Measurements from ENCODE around the gene LRRC8D. TPM values are rescaled to one million over a fixed set of nuclear protein-coding genes. Genes with fewer than 3 reads are reported as not detected.

Gene LRRC8D
- total and polyA plus RNA-seq, 8 donors: under 0.01 to 13.8 (median 5.2) TPM

DNA sequence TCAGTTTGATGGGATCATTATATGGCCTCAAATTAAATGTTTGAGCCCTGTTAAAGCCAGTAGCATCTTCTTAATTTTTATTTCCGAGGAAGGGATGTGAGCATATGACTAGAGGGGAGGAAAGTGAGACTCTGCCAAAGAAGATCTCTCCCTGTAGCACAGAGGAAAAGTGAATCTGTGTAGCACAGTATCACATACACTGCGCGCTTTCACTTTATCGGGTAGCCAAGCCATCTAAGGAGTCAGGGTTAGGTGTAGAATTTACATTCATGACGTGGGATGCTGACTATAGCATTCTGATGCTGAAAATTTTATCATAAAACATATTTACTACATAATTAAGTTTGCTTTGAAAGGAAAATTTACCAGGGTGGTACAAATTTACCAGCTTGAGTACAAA lies 24.0 kb downstream of the LRRC8D start:
- H3K27me3 ChIP-seq: no peaks in the 10 kb centered on the region
- H3K9me3 ChIP-seq: no peaks in the 10 kb centered on the region
- intact Hi-C loops (cut with DNase I; ENCODE audit: low total_unique reads): no loop called here
- H3K4me3 ChIP-seq: no peak overlapping the region
- peaks cover 0 to 8% (median 0%) of the 10 kb centered on the region in 4 donors for H3K36me3 ChIP-seq
- no peak for DNase-seq
- 92 to 96% (median 93%) methylated on average over 5 of the region's 5 CpGs for WGBS, 5 donors
- H3K27ac ChIP-seq: no peak overlapping the region
- peaks cover 5 to 24% (median 18%) of the 10 kb centered on the region in 4 donors for H3K4me1 ChIP-seq
- TF ChIP-seq EP300 (IDR thresholded peaks at IDR 0.05) (no peak), POLR2AphosphoS5 (IDR thresholded peaks at IDR 0.05) (no peak), POLR2A (IDR thresholded peaks at IDR 0.05) (no peak)
- TF ChIP-seq, protein P1, sequence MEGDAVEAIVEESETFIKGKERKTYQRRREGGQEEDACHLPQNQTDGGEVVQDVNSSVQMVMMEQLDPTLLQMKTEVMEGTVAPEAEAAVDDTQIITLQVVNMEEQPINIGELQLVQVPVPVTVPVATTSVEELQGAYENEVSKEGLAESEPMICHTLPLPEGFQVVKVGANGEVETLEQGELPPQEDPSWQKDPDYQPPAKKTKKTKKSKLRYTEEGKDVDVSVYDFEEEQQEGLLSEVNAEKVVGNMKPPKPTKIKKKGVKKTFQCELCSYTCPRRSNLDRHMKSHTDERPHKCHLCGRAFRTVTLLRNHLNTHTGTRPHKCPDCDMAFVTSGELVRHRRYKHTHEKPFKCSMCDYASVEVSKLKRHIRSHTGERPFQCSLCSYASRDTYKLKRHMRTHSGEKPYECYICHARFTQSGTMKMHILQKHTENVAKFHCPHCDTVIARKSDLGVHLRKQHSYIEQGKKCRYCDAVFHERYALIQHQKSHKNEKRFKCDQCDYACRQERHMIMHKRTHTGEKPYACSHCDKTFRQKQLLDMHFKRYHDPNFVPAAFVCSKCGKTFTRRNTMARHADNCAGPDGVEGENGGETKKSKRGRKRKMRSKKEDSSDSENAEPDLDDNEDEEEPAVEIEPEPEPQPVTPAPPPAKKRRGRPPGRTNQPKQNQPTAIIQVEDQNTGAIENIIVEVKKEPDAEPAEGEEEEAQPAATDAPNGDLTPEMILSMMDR (IDR thresholded peaks at IDR 0.05): no peak

DNA sequence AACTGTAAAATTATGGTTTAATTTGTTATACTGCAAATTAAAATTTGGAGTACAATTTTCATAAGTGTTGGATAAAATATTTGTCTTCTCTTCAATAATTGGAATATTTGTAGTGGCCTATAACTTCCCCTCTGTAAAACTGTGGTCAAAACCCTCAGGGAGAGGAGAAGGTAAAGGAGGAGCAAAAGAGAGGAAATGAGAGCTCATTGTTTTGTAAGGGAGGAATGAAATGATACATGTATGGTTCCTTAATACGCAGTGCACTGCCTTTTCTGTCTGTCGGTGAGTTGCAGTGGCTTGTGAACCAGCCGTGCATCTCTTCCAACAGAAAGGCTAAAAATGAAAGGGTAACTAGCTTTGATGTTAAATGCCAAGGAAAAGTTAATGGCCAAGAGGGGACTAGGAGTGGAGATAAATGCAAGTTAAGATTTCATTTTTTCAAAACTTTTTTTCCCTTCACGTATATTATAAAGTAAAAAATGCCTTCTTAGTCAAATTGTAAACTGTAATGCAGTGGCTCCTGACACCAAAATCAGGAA lies 26.4 kb downstream of the LRRC8D start:
- H3K4me3 ChIP-seq: no peak overlapping the region
- no peak for TF ChIP-seq EP300 (IDR thresholded peaks at IDR 0.05)
- TF ChIP-seq POLR2AphosphoS5 (IDR thresholded peaks at IDR 0.05): no peak
- TF ChIP-seq, protein P1 (IDR thresholded peaks at IDR 0.05): no peak
- TF ChIP-seq POLR2A (IDR thresholded peaks at IDR 0.05): no peak
- WGBS, 5 donors: 78 to 90% (median 88%) methylated on average over 4 of the region's 4 CpGs
- no peaks in the 10 kb centered on the region for H3K9me3 ChIP-seq
- intact Hi-C loops (cut with DNase I; ENCODE audit: low total_unique reads): no loop called here
- H3K36me3 ChIP-seq: peaks cover 0 to 8% (median 0%) of the 10 kb centered on the region in 4 donors
- no peaks in the 10 kb centered on the region for H3K27me3 ChIP-seq
- no peak for DNase-seq
- no peak overlapping the region for H3K27ac ChIP-seq
- H3K4me1 ChIP-seq: peaks cover 5 to 23% (median 16%) of the 10 kb centered on the region in 4 donors

DNA sequence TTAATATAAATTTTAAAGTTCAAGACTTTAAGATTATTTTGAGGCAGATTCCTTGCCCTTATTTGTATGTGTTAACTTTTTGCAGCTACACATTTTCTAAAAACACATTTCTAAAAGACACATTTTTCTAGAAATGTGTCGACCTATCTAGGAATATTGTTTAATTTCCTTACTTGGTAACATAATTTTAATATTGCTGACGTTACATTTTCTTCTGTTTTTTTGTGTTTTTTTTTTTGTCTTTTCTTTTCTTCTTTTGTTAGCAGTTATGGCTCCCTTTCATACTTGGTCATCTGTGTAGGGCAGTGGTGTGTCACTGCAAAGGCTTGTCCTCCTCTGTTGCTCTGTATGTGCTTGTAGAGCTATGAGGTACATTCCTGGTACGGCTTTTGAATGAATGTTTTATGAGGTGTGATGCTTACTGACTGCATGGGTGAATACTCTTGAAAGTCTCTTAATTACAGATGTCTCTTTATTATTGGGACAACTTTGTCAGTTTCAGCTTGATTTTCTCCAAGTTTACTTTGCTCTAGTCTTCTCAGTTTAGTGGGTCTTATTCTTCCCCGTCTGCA lies 30.1 kb downstream of the LRRC8D start:
- no peak overlapping the region for H3K4me3 ChIP-seq
- H3K9me3 ChIP-seq: no peaks in the 10 kb centered on the region
- H3K27me3 ChIP-seq: no peaks in the 10 kb centered on the region
- intact Hi-C loops (cut with DNase I; ENCODE audit: low total_unique reads): no loop called here
- TF ChIP-seq POLR2A (IDR thresholded peaks at IDR 0.05) (no peak), POLR2AphosphoS5 (IDR thresholded peaks at IDR 0.05) (no peak), EP300 (IDR thresholded peaks at IDR 0.05) (no peak)
- TF ChIP-seq, protein P1 (IDR thresholded peaks at IDR 0.05): no peak
- H3K4me1 ChIP-seq: no peaks in the 10 kb centered on the region
- peaks cover 0 to 8% (median 0%) of the 10 kb centered on the region in 4 donors for H3K36me3 ChIP-seq
- 90 to 98% (median 95%) methylated on average over 4 of the region's 4 CpGs for WGBS, 5 donors
- H3K27ac ChIP-seq: no peak overlapping the region
- no peak for DNase-seq

DNA sequence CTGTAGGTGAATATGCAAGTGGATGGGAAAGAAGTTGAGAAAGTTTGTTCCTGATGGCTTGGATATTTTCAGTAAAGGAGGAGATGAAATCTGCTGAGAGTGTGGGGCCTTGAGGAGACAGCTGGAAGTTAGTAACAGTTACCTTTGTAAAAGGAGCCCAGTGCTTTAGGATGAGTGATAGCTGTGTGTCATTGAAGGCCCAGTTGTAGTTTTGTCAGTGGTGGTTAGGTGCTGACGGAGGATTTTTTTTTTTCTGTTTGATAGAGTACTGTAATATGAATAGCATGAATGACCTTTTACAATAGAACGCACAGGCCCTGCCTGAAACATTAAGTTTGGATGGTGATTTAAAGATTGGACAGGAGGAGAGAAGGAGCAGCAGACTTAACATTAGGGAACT lies 33.3 kb downstream of the LRRC8D start:
- no peak for TF ChIP-seq POLR2AphosphoS5 (IDR thresholded peaks at IDR 0.05)
- no peak for TF ChIP-seq EP300 (IDR thresholded peaks at IDR 0.05)
- no peak for TF ChIP-seq POLR2A (IDR thresholded peaks at IDR 0.05)
- intact Hi-C loops (cut with DNase I; ENCODE audit: low total_unique reads): no loop called here
- 91 to 98% (median 93%) methylated on average over 2 of the region's 2 CpGs for WGBS, 5 donors

More for the DNA sequence above, 33.3 kb downstream of the LRRC8D start:
- H3K27ac ChIP-seq: no peak overlapping the region
- H3K36me3 ChIP-seq: no peaks in the 10 kb centered on the region
- H3K9me3 ChIP-seq: no peaks in the 10 kb centered on the region
- H3K4me1 ChIP-seq: no peaks in the 10 kb centered on the region
- DNase-seq: no peak
- no peak overlapping the region for H3K4me3 ChIP-seq
- H3K27me3 ChIP-seq: no peaks in the 10 kb centered on the region

Measured in stomach (tissue), 9 donors.